ENCODE measurements around the gene YEATS2. TPM values are rescaled to one million over a fixed set of nuclear protein-coding genes. Genes with fewer than 3 reads are reported as not detected.
A peak's percentile ranks its signal among the peaks of the same experiment; 100 is the strongest.

YEATS2 gene
- total RNA-seq, 6 experiments from 2014 or later, result 3.8 to 12.1 (median 7.3) TPM

GRCh38 chr3:183818706-183819624, 121.4 kb downstream of the YEATS2 start:
- 86% methylated on average over 6 of the region's 25 CpGs for WGBS (ENCODE audit: insufficient coverage, low coverage, low lambda C conversion rate, missing lambda C conversion rate)
- no peak for TF ChIP-seq CTCF (IDR thresholded peaks at IDR 0.05)
- TF ChIP-seq POLR2A (IDR thresholded peaks at IDR 0.05), result no peak
- no peaks in the 10 kb centered on the region for H3K9me3 ChIP-seq
- no peaks in the 10 kb centered on the region for H3K27me3 ChIP-seq
- H3K4me1 ChIP-seq, result no peaks in the 10 kb centered on the region
- intact Hi-C loops (cut with DNase I), result no loop called here
- no peaks in the 10 kb centered on the region for H3K36me3 ChIP-seq
- DNase-seq (no peak), ATAC-seq (peak in 1 of 4 donors; percentile 8)
- H3K4me3 ChIP-seq, result no peak overlapping the region
- no peak overlapping the region for H3K27ac ChIP-seq

DNA sequence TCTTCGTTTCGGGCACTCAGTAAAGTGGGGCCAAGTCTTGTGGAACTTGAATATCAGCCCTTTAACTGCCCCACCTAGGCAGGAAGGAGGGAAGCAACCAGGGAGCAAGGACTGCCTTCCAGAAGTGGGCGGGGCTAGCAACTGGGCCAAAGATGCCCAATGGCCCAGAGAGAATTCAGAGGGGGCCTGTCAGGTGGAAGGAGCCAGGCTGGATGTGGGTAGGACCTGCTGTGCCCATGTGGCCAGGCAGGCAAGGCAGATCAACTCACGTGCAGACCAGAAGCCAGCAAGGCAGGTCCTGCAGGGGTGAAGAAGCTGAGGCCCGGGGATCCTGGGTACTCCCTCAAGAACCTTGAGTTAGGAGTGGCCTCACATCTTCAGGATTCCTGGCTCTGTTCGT, 122.2 kb downstream of the YEATS2 start:
- Histone ChIP-seq H3K9me3 (no peaks in the 10 kb centered on the region), H3K27ac (no peak overlapping the region), H3K36me3 (no peaks in the 10 kb centered on the region), H3K27me3 (no peaks in the 10 kb centered on the region), H3K4me1 (peaks cover 0 to 7% (median 0%) of the 10 kb centered on the region in 4 donors), H3K4me3 (no peak overlapping the region)
- no peak for TF ChIP-seq CTCF (IDR thresholded peaks at IDR 0.05)
- TF ChIP-seq POLR2A (IDR thresholded peaks at IDR 0.05), result no peak
- DNase-seq (no peak), ATAC-seq (no peak)
- intact Hi-C loops (cut with DNase I), result no loop called here
- 71% methylated on average over 1 of the region's 6 CpGs for WGBS (ENCODE audit: insufficient coverage, low coverage, low lambda C conversion rate, missing lambda C conversion rate)

- no peak overlapping the region for H3K4me3 ChIP-seq
- no peaks in the 10 kb centered on the region for H3K27me3 ChIP-seq
- no peak overlapping the region for H3K27ac ChIP-seq
- DNase-seq (no peak), ATAC-seq (no peak)
- WGBS (ENCODE audit: insufficient coverage, low coverage, low lambda C conversion rate, missing lambda C conversion rate), result 88% methylated on average over 9 of the region's 13 CpGs
- intact Hi-C loops (cut with DNase I), result no loop called here
- no peak for TF ChIP-seq POLR2A (IDR thresholded peaks at IDR 0.05)
- TF ChIP-seq CTCF (IDR thresholded peaks at IDR 0.05), result no peak
- H3K4me1 ChIP-seq, result peaks cover 0 to 16% (median 0%) of the 10 kb centered on the region in 4 donors
- no peaks in the 10 kb centered on the region for H3K9me3 ChIP-seq
- H3K36me3 ChIP-seq, result no peaks in the 10 kb centered on the region
These were observed 125.0 kb downstream of the YEATS2 start for GRCh38 chr3:183822631-183823030.

- 77% methylated on average over 5 of the region's 5 CpGs for WGBS (ENCODE audit: insufficient coverage, low coverage, low lambda C conversion rate, missing lambda C conversion rate)
- Histone ChIP-seq H3K4me1 (peaks cover 0 to 16% (median 0%) of the 10 kb centered on the region in 4 donors), H3K27ac (no peak overlapping the region), H3K4me3 (no peak overlapping the region), H3K36me3 (no peaks in the 10 kb centered on the region), H3K9me3 (no peaks in the 10 kb centered on the region), H3K27me3 (no peaks in the 10 kb centered on the region)
- intact Hi-C loops (cut with DNase I), result no loop called here
- DNase-seq (no peak), ATAC-seq (no peak)
- TF ChIP-seq POLR2A (IDR thresholded peaks at IDR 0.05) (no peak), CTCF (IDR thresholded peaks at IDR 0.05) (no peak)
These were observed 126.4 kb downstream of the YEATS2 start for GRCh38 chr3:183823963-183824362.

All from right lobe of liver (tissue), 6 donors.